Activated naive CD4-positive, alpha-beta T cell (primary cell): ENCODE measurements around the gene SORCS3.

Experiments used
- DNase-seq, 4 experiments: peaks; one replicate each; lab custom pipeline; 2025; lab: John Stamatoyannopoulos, UW

Gene SORCS3

DNA sequence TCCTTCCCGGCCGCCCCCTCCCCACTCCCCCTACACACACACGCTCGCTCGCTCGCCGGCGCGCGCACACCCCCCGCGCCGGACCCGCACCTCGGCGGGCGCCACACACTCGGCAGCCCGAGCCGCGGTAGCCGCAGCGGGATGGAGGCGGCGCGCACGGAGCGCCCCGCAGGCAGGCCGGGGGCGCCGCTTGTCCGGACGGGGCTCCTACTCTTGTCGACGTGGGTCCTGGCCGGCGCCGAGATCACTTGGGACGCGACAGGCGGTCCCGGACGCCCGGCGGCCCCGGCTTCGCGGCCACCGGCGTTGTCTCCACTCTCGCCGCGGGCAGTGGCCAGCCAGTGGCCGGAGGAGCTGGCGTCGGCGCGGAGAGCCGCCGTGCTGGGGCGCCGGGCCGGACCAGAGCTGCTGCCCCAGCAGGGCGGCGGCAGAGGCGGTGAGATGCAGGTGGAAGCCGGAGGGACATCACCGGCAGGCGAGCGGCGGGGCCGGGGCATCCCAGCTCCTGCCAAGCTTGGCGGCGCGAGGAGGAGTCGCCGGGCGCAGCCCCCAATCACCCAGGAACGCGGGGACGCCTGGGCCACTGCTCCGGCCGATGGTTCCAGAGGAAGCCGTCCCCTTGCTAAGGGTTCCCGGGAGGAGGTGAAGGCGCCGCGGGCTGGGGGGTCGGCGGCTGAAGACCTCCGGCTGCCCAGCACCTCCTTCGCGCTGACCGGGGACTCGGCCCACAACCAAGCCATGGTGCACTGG lies at the start of gene SORCS3:
Gene SORCS3, plus strand, starts transcription at position 104 of the 750 bp plus-strand sequence.
- DNase-seq: no peak

DNA sequence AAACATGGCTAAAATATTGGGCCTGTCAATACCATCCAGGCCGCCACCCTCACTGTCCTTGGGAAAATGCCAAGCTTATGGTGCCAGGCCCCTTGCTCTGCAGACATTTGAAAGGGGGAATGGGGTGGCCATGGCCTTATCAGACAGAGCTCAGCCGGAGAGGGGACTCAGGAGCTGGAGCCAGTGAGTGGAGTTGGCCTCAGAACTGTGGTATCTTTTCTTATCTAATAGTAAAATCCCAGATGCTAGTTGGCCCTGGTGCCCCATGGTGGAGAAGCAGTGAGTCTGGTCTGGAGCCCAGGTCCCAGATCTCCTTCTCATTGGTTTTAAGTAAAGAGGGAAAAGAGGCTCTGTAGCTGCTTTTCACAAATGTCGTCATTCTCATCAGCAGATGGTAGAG lies 49.6 kb upstream of the SORCS3 start:
- DNase-seq: no peak

DNA sequence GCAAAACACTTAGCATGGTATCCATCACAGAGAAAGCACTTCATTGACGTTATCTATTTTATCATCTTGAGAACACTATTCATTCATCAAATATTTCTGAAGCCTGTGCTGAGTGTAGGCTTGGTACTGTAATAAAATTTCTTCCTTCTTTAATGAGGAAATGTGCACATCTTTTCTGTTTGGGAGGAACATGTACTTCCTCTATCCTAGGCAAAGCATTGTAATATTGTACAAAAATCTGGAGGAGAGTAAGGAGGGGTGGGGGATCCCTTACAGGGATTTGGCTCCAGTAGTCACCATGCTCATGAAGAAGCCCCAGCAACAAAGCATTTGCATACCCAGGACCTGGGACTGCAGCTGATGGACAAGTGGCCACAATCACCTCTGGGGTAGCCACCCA lies 39.9 kb upstream of the SORCS3 start:
- no peak for DNase-seq

DNA sequence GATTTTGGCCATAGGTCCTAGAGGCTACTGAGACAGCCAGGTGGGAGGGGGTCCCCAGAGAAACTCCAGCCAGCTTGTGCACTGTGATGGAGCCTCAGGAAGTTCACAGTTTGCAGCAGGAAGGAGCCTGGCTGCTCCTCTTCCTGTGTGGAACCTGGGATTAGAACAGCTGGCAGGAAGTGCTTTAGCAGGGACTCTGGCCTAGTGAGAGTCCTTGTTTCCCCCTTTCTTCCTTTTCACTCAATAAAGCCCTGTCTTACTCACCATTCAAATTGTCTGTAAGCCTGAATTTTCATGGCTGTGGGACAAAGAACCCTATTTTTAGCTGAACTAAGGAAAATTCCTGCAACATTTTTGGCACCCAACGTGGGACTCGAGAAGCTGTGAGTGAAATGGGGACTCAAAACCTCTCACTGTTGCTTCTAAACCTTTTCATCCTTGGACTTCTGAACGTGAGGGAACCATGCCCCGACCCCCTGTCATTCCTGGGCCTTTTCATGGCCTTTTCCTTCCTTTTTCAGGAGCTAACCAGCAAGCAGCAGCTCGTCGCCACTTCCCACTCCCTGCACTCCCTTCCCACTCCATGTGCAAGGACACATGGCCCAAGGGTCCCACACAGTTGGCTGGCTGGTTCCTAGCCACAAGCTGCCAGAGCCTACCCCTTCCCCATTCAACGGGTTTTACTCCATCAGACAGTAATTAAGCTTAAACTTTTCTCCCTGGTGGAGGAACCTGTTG lies 32.8 kb upstream of the SORCS3 start:
- no peak for DNase-seq

DNA sequence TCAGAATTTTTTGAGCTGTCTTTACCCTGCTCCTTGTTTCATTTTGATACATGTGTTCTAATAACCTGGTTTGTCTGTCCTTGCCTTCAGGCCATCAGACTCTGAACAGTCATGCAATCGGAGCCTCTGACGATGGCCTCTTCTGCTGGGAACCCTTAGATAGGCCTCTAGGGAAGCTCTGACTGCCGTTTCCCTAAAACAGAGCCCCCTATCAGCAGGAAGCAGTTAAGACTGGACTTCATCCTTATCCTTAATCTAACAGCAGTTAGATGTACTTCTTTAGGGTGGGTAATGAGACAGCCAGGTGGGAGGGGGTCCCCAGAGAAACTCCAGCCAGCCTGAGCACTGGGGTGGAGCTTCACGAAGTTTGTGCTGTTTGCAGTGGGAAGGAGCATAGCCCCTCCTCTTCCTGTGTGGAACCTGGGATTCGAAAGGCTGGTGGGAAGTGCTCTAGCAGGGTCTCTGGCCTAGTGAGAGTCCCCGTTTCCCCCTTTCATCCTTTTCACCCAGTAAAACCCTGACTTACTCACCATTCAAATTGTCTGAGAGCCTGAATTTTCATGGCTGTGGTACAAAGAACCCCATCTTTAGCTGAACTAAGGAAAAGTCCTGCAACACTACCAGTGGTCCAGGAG lies 28.4 kb upstream of the SORCS3 start:
- DNase-seq: no peak

DNA sequence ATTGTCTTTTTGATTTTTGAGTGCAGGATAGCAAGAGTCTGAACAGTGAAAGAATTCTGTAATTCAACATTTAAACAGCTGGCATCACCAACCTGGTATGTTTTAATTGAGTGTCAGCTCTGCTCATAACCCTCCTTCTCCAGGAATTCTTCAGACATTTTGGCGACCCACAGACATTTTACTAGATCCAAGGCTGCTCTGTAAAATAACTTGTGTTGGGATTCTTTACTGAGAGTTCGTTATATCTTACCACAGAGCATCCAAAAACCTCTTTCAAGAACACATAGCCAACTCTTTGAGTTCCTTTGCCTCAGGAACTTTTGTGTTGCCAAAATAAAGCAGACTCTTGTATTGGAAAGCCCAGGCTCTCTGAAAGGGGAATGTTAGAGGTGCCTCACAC lies 27.7 kb upstream of the SORCS3 start:
- DNase-seq: no peak

DNA sequence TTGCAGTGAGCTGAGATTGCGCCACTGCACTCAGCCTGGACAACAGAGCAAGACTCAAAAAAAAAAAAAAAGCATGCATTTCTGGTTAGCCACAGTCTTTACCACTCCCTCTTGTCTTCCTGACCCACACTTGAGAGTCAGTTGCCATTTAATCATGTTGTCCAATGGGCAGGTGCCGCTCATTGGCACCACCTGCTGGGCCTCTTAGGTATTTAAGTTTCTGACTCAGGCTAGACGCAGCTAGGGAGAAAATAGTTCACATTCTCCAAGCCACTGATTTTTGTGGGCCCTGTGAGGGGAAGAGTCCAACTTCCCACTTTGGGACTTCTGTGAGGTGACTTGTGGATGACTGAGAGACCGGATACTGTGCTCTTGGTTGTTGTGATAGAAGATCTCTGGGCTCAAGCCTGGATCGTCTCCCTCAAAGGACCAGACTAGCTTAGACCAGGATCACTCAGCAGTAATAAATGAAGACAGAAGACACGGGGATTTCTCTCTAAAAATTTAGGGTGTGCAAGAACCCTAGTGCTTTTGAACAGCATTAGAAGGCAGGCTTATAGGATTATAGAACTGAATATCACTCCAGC lies 26.8 kb upstream of the SORCS3 start:
- no peak for DNase-seq

DNA sequence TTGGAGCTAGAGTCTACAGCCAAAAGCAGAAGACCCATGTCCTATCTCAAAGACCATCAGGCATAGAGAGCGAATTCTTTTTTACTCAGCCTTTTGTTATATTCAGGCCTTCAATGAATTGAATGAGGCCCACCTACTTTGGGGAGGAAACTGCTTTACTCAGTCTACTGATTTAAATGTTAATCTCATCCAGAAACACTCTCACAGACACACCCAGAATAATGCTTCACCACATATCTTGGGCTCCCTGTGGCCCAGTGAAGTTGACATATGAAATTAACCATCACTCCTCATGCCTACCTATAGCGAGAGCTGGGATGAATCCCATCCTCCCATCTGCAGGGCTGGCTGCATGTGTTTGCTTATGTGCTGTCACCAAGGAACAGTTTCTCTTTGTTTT lies 26.0 kb upstream of the SORCS3 start:
- no peak for DNase-seq

DNA sequence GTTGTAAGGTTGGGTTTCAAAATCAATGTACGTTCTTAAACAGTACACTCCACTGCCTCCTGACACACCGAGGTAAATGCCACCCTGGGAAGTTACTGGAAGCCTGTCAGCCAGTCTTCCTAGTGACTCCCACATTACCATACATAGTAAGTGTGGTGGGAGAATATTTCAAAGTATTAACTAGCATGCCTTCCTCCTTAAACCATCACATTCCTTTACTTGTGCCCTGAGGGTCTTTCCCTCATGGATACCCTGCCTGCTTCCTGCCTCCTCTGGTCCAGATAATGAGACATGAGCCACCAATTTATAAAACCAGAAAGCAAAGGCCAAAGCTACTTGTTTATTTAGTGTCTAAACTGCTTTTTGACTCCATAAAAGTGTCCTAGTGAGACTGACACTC lies 23.3 kb upstream of the SORCS3 start:
- DNase-seq: no peak

DNA sequence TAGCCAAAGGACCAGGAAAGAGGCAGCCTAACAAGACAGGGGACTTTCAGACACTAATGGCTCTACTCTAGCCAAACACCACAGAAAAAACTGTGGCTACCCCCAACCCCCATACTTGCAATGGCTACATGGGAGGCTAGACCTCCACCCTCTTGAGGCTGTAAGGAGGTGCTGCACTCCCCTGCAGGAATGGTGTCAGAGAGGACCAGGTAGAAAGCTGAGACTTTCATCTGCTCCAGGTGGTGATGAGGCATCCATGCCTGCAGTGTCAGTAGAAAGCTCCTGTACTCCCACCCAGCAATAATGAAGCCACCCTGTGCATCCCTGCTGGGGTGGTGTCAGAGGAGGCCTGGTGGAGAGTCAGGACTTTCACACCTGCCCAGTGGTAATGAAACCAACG lies 18.9 kb upstream of the SORCS3 start:
- no peak for DNase-seq

DNA sequence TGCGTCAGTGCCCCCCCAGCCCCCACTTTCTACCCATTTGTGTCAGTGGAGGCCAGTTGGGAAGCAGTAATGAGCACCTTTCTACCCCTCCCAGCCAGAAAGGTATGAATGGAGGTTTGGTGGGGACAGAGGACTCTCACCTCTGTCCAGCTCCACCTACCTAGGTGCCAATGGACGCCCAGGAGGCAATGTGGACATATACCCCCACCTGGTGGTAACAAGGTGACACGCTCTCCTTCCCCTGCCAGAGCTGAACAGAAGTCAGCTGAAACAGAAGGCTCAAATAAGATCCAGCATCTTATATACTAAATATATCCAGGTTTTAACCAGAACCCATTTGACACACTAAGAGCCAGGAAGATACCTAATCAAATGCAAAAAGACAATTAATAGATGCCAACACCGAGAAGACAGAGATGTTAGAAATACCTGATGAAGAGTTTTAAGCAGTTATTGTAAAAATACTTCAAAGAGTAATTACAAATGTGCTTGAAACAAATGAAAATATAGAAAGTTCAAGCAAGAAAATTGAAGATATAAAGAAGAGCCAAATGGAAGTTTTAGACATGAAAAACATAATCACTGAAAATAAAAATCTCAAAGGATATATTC lies 18.4 kb upstream of the SORCS3 start:
- no peak for DNase-seq

DNA sequence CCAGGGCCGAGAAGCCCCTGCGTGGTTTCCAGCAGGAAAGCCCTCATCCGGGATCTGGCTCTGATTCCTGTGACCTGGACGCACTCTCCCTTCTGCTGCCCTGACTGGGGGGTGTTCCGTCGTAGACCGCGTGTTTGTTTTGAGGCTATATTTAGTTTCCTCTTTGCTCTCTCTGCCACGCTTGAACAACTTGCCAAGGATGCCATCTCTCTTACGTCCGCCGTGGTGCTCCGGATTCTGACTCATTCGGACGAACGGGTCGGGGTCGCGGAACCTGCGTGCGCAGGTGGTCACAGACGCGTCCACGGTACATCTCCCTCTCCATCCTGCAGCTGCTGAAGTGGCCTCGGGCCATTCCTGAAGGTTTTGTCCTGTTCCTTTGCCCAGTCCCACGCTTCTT lies 10.4 kb upstream of the SORCS3 start:
- DNase-seq: no peak

DNA sequence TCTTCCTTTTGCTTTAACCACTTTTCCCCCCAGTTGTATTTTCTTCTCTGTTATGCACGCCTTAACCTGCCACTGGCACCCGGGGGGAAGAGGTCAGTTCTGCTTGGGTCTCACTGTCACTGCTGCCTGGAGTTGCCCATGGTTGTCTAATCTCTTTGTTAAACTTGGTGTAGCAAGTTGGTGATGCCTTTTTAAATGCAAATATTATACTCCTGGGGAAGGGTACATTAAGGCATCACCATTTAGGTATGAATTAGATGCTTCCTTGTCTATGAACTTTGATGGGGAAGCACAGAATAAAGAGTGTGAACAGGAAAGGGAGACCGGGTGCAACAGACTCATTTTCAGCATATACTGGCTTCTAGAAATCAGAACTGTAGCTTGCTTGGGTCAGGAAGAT lies 9.1 kb upstream of the SORCS3 start:
- DNase-seq: no peak

DNA sequence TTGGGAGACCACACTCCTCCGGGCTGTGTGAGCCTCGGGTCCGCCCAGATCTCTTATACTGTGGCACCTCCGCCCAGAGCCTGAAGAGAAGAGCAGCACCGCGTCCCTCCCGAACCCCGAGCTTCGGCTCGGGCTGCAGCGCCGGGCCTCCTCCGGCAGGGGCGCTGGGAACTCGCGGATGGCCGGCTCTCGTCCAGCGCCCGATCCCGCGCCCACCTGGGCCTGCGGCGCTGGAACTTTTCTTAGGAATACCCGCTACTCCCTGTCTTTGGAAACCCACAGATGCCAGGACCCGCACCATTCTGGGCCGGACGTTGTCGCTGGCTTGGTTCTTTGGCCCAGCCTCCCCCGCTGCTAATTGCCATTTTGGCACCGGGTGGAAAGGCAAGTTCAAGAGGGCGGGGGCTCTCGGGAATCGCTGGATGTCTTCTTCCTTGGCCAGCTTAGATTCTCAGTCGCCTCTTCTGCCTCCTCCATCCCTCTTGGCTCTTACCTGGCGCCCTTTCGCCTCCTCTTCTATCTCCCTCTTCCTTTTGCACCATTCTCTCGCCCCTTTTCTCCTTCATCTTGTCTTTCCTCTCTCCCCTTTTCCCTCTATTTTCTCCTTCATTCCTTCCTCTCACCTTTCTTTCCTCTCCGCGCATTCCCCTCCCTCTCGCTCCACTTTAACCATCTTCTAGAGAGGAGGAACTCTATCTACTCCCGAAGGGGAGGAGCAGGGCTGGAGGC lies 2.1 kb upstream of the SORCS3 start:
- DNase-seq: no peak

DNA sequence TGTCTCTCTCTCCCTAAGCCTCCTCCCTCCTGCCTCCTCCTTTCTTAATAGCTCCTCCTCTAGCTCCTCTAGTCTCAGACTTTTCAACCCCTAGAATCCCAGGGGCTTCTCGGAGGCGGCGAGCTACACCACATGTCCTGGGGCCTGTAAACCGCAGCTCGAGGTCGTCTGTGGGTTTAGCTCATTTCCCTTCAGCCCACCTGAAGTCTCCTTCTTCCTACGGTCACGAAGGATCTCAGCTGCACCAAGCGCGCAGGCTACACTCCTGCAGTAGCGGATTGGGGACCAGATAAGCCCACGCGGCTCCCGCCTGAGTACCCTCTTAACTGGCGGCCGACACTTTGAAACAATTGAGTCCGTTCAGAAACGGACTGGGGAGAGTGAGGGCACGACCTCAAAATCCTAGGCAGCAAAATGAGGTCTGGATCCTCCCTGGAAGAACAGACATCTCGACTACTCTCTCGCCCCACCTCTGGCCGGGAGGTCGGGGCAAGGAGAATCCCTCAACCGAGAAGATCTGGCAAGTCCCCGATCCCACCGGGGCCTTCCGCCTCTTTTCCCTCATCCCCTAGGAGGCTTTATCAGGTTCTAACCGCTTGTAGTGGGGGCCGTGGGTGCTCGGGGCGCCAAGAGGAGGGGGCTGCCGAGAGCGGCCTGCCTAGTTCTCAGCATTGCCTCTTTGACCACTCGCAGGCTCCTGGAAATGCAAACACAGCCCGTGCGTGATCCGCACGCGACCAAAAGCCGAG lies 1.3 kb upstream of the SORCS3 start:
- DNase-seq: no peak

DNA sequence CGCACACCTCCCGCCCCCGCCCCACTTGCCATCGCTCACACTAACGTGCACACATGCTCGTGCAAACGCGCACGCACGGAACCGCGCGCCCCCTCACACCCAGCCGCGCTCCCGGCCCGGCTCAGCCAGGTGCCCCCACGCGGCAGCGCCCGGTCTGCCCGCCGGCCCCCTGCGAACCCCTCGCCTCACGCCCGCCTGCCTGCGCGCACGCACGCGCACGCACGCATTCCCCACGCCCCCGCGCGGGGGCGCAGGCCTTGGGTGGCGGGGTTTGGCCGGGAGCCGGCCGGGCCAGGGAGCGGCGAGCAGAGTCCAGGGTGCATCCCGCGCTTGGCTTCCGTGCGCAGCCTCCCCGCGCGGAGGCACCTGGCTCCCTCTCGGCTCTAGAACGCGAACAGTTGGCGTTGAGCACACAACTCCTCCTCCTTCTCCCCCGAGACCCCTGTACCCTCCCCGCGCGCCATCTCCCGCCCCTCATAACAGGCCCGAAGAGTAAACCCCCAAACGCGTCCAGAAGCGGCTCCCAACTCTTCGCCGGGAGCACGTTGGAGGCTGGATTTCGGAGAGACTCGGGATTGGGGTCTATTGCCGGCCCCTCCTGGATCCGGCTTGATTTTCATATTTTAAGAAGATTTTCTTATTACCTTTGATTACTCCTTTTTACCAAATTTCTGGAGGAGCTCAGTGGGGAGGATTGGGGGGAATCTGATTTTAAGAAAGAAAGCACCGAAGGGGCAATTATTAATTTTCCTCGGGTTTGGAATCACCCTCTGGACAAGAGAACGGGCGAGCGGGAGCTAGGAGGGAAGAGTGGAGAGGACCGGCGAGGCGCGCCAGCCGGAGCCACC lies 527 bp upstream of the SORCS3 start:
- DNase-seq: no peak

DNA sequence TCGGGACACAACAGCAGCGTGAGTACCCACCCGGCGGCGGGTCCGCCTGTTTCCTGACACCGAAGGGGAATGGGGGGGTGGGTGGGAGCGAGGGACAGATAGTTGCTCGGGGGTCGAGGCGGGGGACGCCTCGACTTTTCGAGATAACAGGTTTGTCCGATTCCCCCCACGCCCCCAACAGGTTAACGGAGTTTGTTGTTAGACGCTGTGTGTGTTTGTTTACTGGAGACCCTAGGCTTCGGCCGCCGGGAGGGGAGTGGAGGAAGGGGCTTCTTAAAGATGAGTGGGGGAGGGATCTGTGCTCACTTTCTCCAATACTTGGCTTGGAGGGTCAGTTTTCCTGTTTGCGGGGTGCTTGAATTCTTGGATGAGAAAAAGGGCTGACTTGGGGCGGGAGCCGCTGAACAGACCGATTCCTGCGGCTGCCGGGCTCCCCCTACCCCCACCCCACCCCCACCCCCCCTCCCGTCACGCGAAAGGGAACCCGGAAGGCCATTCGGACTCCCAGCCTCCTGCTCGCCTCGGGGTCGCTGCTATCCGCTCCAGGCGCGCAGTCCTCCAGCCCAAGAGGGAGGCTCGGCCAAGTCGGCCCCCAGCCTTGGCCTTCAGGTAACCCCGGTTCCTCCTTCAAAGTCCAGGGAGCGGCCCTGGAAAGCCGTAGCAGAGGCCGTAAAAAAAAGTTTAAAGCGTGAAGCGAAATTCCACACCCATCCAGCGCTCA lies 1.0 kb downstream of the SORCS3 start:
- DNase-seq: no peak

DNA sequence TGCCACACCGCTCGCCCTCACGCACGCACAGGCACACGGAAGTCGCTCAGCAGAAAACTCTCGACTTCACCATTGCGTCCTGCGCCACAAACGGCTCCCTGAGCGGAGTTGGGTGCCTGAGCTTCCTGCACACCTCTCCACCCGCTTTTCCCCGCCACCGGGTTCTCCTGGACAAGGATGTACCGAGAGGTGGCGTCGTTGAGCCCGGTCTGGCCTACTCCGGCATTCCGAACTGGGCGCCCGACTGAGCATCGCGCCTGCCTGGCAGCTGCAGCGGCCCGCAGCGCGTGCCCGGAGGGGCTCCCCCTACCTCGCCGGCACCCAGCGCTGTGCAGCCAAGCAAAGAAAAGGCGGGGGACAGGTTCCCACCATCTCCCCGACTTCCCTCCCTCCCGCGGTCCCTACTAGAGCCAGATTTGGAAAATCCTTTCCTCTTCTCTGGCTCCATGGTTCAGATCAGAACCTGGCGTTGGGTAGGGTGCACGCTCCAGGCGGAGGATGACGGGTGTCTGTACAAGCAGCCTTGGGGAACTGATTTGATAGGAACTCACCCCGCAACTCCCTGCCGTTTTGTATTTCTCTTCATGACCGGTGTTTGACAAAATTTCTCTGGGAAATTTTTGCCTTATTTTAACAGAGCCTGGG lies 1.7 kb downstream of the SORCS3 start:
- no peak for DNase-seq

DNA sequence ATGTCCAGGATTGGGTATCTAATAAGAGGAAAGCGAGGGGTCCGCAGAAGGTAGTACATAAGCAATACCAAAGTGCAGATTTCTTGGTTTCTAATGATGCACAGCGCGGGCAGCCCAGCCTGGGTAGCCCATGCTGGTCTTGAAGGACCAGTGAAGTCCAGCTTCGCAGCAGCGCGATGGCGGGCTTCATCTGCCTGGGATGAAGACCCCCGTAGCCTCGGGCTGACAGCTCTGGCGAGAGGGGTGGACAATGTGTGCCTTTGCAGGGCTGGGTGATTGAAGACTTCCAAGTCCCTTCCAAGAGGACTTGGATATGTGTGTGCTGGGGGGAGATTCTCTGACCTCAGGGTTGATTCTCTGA lies 2.2 kb downstream of the SORCS3 start:
- DNase-seq: no peak
